Activated CD8-positive, alpha-beta memory T cell treated with anti-CD3 and anti-CD28 coated beads, Interleukin-2, amount 50 U/mL, for 1 hour (primary cell): ENCODE data around the gene MFSD11.
"Not testable (repeated sequence)": the region's sequence is repeated elsewhere in the genome, so short reads cannot be mapped to it uniquely, and the experiment has no call there.

ENCODE experiments used
- DNase-seq: peaks from one replicate; pipeline ENCODE4 v3.0.0-alpha.2; 2020; ENCODE audit errors: extremely low read depth

The MFSD11 gene

DNA sequence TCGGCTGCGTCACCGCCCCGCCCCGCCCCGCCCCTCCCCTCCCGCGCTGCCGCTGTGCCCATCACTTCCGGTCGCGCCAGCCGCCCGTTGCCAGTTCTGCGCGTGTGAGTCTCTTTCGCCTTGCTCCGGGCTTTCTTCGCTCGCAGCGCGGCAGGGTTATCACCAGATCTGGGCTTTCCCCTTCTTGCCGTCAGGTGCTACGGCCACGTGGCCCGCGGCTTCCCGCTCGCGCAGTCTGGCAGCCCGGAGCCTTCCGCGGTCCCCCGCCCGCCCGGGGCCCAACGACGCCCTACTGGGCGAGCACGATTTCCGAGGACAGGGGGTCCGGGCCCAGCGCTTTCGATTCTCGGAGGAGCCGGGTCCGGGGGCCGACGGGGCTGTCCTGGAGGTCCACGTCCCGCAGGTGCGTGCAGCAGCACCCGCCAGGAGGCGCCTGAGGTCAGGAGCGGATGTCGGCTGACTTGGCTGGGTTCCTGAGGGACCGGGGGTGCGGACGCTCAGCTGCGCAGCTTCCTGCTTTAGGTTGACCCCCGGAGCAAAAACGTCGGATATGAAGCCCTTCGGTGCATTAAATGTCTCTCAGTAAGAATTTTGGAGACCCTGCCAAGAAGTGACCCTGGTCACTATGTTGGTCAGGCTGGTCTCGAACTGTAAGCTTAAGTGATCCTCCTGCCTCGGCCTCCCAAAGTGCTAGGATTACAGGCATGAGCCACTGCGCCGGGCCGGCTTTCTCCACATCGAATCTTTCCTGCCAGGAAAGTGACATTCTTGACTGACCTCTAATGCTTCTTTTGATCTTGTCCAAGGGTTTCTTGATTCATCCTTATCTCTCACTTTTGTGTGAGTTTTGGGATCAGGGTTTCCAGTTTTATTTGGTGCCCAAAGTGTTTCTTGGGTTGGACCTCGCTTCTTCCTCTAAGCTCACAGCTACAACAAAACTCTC is 10.9 kb upstream of the MFSD11 start, which contains the start of gene METTL23:
Gene METTL23 (plus strand): TSS at position 64 of the 943 bp plus-strand sequence. CDS start 2,872 bp downstream, outside the sequence.
- no peak for DNase-seq

DNA sequence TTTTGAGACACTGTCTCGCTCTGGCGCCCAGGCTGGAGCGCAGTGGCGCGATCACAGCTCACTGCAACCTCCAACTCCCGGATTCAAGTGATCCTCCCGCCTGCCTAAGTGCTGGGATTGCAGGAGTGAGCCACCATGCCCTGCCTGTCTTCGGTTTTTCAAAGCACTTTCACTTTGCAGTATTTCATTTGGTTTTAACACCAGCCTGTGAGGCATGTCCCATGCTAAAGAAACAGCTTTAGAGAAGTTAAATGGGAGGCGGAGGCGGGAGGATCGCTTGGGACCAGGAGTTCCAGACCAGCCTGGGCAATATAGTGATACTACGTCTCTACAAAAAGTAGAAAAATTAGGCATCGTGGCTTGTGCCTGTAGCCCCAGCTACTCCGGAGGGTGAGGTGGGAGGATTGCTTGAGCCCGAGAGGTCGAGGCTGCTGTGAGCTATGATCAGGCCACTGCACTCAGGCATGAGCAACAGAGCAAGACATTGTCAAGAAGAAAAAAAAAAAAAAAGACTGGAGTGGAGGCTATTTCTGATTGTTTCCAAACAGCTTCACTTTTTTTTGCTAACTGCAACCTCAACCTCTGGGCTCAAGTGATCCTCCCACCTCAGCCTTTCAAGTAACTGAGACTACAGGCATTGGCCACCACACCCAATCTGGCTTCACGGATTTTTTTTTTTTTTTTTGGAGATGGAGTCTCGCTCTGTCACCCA is 10.0 kb upstream of the MFSD11 start:
- DNase-seq, result no peak

DNA sequence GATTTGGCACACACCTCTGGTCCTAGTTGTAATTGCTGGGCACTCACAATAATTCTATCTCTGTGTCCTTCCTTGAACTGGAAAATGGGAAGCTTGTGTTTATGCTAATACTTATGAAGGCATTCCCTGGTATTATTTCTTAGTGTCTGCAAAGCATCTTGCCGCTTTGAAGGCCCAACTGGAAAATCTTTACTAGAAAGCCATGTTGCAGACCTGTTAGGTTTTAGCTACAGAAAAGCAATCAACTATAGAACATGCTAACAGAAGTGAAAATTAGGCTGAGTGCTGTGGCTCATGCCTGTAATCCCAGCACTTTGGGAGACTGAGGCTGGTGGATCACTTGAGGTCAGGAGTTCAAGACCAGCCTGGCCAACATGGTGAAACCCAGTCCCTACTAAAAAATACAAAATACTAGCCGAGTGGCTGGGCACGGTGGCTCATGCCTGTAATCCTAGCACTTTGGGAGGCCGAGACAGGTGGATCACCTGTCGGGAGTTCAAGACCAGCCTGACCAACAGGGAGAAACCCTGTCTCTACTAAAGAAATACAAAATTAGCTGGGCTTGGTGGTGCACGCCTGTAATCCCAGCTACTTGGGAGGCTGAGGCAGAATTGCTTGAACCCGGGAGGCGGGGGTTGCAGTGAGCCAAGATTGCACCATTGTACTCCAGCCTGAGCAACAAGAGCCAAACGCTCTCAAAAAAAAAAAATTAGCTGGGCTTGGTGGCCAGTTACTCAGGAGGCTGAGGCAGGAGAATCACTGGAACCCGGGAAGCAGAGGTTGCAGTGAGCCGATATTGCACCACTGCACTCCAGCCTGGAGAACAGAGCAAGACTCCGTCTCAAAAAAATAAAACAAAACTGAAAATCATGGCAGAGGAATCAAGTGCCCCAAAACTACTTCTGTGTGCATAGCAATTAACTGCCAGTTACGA is 5.9 kb upstream of the MFSD11 start:
- not testable (repeated sequence) for DNase-seq

DNA sequence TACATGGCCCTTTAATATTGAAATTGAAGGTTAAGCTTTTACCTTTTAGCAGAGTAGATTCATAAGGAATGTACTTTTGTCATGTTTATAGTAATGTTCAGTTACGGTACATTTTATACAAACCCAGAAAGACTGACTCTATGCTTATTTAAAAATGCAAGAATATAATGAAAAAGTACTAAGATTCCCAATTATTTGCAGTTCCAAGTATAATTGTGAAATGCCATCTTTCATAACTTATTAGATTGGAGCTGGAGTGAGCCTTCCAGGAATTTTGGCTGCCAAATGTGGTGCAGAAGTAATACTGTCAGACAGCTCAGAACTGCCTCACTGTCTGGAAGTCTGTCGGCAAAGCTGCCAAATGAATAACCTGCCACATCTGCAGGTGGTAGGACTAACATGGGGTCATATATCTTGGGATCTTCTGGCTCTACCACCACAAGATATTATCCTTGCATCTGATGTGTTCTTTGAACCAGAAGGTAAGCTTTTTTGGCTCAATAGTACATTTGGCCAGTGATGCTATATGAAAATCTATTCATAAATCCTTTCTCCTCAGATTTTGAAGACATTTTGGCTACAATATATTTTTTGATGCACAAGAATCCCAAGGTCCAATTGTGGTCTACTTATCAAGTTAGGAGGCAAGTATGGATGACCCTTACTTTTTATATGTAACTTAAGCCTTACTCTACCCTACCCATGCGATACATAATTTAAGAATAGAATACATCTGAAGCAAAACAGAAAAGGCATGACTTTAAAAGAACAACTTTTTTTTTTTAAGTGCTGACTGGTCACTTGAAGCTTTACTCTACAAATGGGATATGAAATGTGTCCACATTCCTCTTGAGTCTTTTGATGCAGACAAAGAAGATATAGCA is 4.9 kb upstream of the MFSD11 start:
- DNase-seq, result no peak

- DNase-seq, result no peak
Measured at GRCh38 chr17:76733618-76733957, 4.3 kb upstream of the MFSD11 start.

GRCh38 chr17:76734080-76734840 is 3.7 kb upstream of the MFSD11 start:
- no peak for DNase-seq

DNA sequence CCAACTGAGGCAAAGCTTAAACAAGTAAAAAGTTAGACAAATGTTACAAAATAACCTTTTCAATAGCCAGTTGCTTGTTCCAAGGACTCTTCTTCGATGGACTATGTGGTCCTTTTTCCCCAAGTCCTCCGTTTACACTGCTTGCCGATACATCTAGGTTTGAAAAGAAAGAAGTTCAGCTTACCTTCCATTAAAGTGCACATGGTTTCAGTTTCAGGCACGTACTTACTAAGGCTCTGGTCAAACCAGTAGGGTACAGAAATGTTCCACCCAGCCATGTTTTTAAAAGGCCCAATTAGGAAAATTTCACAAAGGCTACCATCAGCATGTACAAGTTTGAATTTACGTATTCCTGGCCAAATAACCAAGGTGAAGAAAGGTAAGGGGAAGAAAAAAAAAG is 2.9 kb upstream of the MFSD11 start:
- DNase-seq, result no peak

- DNase-seq, result no peak
Measured at GRCh38 chr17:76735586-76736348, 2.2 kb upstream of the MFSD11 start.

GRCh38 chr17:76736349-76737081 is 1.4 kb upstream of the MFSD11 start:
- no peak for DNase-seq

- peak; percentile 93 for DNase-seq
Measured at GRCh38 chr17:76737082-76737675, 740 bp upstream of the MFSD11 start, which contains the start of gene SRSF2. TSS of gene SRSF2 (minus strand) at chr17:76737331. CDS start at chr17:76737160, 171 bp downstream.

GRCh38 chr17:76738468-76738850 is 540 bp downstream of the MFSD11 start:
- DNase-seq, result no peak

GRCh38 chr17:76739568-76740115 is 1.7 kb downstream of the MFSD11 start:
- not testable (repeated sequence) for DNase-seq

GRCh38 chr17:76740329-76741118 is 2.6 kb downstream of the MFSD11 start:
- DNase-seq, result no peak

- DNase-seq, result no peak
Measured at GRCh38 chr17:76742958-76743357, 5.0 kb downstream of the MFSD11 start.

GRCh38 chr17:76744747-76745146 is 6.8 kb downstream of the MFSD11 start:
- DNase-seq, result no peak

DNA sequence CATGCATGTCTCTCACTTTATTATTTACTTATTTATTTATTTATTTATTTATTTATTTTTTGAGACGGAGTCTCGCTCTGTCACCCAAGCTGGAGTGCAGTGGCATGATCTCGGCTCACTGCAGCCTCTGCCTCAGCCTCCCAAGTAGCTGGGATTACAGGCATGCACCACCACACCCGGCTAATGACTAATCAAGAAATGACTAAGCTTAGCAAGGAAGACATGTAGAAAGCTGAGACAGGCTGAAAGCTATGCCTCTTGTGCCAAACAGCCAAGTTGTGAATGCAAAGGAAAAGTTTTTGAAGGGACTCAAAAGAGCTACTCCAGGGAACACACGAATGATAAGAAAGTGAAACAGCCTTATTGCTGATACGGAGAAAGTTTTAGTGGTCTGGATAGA is 7.9 kb downstream of the MFSD11 start:
- not testable (repeated sequence) for DNase-seq
